Mucosa of descending colon (tissue), 3 donors: Measurements from ENCODE around the gene SLC22A16. TPM values are rescaled to one million over a fixed set of nuclear protein-coding genes. Genes with fewer than 3 reads are reported as not detected.
A peak's percentile ranks its signal among the peaks of the same experiment; 100 is the strongest.

ENCODE experiments used
- ATAC-seq: fragments of 200-7000 bp; cut with Tn5 transposase; one replicate; pipeline ENCODE4 v1.9.1; 2020; ENCODE audit warnings: mild to moderate bottlenecking, moderate library complexity
- DNase-seq, 3 donors: peaks; one replicate each; pipeline ENCODE4 v3.0.0-alpha.2; 2020
- H3K36me3 ChIP-seq: fragments of 200-600 bp; one replicate; pipeline ENCODE4 v1.8.0; 2021; ENCODE audit warnings: low read depth, mild to moderate bottlenecking
- H3K4me1 ChIP-seq: fragments of 200-600 bp; one replicate; pipeline ENCODE4 v1.8.0; 2021; ENCODE audit warnings: low read depth, mild to moderate bottlenecking
- H3K4me3 ChIP-seq: fragments of 200-600 bp; one replicate; pipeline ENCODE4 v1.8.0; 2021; ENCODE audit warnings: mild to moderate bottlenecking
- H3K9me3 ChIP-seq: fragments of 200-600 bp; one replicate; pipeline ENCODE4 v1.8.0; 2021; ENCODE audit warnings: mild to moderate bottlenecking
- intact Hi-C, 2 donors: fragments of 100-400 bp; cut with DNase I in 1 of 2; cut with micrococcal nuclease in 1 of 2; formaldehyde crosslinking; loops; one replicate each; pipeline versions ENCODE4 v1.11.0 to v1.11.1; 2022; cut with DNase I, micrococcal nuclease
- total RNA-seq, 3 donors: library from RNA; stranded (reverse); fragmentation: NEBNext Ultra II Directional in 2 of 3; extraction: Animal tissue kit (Norgen Biotek cat#: 25700) in 2 of 3; gene quantifications; one replicate each; pipeline versions ENCODE4 v1.2.1 to v1.2.4, GENCODE V29; 2021 to 2023
- TF ChIP-seq, protein P1 (sequence below): fragments of 200-600 bp; IDR thresholded peaks from one replicate; pipeline ENCODE4 v1.8.0; 2022; ENCODE audit warnings: antibody characterized with exemption, mild to moderate bottlenecking
- donor health status: DM: no; HTN: no; CAD: no; lungs with moderate emphysema.
- donor health status: DM: no; HTN: no; CAD: no.
- donor health status: DM: no; HTN: yes; CAD: no.

Gene SLC22A16
- total RNA-seq, 3 donors from 2014 or later, result 0.16 to 0.46 TPM; not detected in 1

DNA sequence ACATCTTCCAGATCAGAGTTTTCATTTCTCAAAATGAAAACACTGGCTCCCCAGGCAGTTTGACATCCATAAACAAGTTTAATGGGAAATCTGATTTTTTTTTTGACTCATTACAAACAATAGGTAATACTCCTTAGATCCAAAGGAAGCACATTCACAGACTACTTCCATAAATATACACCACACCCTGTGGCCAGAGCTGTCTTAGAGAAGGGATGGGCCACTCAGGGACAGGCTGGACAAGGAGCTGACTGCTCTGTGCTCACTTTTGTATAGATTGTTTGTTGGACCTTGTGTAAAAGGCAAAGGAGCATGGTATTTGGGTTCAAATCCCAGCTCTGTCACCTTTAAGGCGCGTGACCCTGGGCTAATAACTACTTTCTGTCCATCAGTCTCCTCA is 48.3 kb downstream of the SLC22A16 start:
- Histone ChIP-seq H3K9me3 (no peaks in the 10 kb centered on the region), H3K4me1 (no peaks in the 10 kb centered on the region), H3K4me3 (no peak overlapping the region), H3K36me3 (no peaks in the 10 kb centered on the region)
- ATAC-seq (peak; percentile 26), DNase-seq (no peak)
- intact Hi-C loops, result no loop called here
- TF ChIP-seq, protein P1, sequence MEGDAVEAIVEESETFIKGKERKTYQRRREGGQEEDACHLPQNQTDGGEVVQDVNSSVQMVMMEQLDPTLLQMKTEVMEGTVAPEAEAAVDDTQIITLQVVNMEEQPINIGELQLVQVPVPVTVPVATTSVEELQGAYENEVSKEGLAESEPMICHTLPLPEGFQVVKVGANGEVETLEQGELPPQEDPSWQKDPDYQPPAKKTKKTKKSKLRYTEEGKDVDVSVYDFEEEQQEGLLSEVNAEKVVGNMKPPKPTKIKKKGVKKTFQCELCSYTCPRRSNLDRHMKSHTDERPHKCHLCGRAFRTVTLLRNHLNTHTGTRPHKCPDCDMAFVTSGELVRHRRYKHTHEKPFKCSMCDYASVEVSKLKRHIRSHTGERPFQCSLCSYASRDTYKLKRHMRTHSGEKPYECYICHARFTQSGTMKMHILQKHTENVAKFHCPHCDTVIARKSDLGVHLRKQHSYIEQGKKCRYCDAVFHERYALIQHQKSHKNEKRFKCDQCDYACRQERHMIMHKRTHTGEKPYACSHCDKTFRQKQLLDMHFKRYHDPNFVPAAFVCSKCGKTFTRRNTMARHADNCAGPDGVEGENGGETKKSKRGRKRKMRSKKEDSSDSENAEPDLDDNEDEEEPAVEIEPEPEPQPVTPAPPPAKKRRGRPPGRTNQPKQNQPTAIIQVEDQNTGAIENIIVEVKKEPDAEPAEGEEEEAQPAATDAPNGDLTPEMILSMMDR, result no peak

DNA sequence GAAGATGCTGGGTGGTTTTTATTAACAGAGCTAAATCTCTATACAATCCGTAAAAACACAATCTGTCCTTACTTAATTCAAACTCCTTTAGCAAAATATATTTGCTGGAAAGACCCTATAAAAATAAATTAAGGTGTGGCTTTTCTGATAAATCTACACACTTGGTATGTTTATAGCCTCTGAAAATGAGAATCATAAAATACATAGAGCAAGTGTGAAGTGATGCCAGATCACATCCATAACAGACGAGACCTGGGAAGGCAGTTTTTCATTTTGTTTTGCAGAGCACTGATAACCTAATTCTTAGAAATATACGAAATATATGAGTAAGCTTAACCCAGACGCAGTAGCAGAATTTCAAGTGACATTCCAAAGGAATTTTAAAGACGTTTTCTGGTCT is 50.6 kb downstream of the SLC22A16 start:
- H3K4me3 ChIP-seq, result no peak overlapping the region
- H3K36me3 ChIP-seq, result no peaks in the 10 kb centered on the region
- DNase-seq (no peak), ATAC-seq (no peak)
- H3K9me3 ChIP-seq, result no peaks in the 10 kb centered on the region
- no peaks in the 10 kb centered on the region for H3K4me1 ChIP-seq
- intact Hi-C loops, result no loop called here
- TF ChIP-seq, protein P1, result no peak

DNA sequence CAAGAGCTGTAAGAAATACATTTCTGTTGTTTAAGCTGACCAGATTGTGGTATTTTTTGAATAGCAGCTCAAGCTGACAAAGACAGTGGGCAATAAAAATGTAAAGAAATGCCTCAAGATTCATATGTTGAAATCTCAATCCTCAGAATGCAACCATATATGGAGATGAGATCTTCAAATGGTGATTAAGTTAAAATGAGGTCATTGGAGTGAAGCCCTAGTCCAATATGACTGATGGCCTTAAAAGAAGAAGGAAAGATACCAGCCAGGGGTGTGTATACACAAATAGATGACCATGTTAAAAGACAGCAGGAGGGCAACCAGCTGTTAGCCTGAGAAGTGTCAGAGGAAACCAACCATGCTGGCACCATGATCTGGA is 54.0 kb downstream of the SLC22A16 start:
- ATAC-seq (no peak), DNase-seq (no peak)
- no peaks in the 10 kb centered on the region for H3K4me1 ChIP-seq
- intact Hi-C loops, result no loop called here
- no peaks in the 10 kb centered on the region for H3K9me3 ChIP-seq
- H3K36me3 ChIP-seq, result no peaks in the 10 kb centered on the region
- TF ChIP-seq, protein P1, result no peak
- no peak overlapping the region for H3K4me3 ChIP-seq

DNA sequence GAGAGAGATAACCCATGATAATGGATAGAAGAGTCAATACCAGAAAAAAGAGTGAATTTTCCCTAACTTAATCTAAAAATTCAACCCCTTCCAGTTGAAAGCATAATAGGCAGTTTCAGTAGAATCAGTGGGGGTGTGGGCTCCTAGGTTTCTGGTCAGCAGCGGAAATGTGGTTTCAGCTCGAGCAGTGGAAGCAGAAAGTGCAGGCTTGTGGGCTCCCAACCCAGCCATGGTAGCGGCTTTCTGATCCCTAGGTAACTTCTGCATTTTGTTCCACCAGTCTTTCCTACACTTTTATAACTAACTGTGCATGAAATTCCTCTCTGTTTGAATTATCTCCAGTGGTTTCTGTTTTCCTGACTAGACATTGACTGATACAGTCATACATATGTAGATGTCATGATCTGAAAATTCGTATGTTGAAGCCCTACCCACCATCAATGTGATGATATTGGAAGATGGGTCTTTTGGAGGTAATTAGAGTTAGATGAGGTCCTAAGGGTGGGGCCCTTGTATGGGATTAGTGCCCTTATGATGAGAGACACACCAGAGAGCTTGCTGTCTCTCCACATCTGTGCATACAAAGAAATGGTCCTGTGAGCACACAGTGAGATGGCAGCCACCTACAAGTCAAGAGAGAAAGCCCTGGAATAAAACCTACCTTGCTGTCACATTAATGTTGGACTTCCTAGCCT is 54.5 kb downstream of the SLC22A16 start:
- Histone ChIP-seq H3K4me1 (no peaks in the 10 kb centered on the region), H3K36me3 (no peaks in the 10 kb centered on the region), H3K9me3 (no peaks in the 10 kb centered on the region), H3K4me3 (no peak overlapping the region)
- TF ChIP-seq, protein P1, result no peak
- intact Hi-C loops, result no loop called here
- DNase-seq (no peak), ATAC-seq (no peak)

DNA sequence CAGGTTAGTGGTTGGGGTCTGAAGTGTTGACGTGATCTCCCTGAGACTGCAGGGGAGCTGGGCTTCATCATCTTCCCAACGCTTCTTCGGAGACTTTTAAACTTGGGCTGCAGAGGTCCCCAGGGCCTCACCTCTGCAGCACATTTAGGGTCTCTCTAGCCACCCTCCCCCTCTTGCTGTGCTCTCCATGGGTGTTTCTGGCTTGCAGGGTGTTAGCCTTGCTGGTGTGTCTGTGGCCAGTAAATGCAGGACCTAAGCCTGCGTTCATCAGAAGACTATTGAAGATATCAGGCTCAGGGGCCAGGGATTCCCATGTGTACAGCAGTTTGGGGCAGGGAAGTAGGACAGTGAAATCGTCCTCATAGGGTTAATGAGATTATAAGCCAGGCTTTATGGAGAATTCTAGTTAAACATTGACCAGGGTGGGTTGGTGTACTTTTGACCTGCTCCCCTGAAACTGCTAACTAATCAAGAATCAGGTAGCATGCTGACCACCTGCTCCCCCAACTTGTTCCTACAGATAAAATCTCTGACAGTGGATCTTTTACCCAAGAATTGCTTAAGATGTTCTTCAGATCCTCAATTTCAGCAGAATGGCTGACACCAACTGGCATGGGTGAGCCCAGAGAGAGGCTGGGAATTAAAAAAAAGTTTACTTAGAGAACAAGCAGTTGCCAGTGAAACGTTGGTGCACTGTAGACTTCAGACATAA is 57.2 kb downstream of the SLC22A16 start:
- no peaks in the 10 kb centered on the region for H3K4me1 ChIP-seq
- DNase-seq (peak in 1 of 3 donors; percentile 45), ATAC-seq (peak; percentile 53)
- H3K36me3 ChIP-seq, result no peaks in the 10 kb centered on the region
- H3K4me3 ChIP-seq, result no peak overlapping the region
- TF ChIP-seq, protein P1, result no peak
- H3K9me3 ChIP-seq, result no peaks in the 10 kb centered on the region
- intact Hi-C loops, result no loop called here
